A549 treated with CORT108297 at 1 μM for 4 hours (cell line): ENCODE data around the gene DPEP2NB. TPM values are rescaled to one million over a fixed set of nuclear protein-coding genes. Genes with fewer than 3 reads are reported as not detected.

Experiments
- total RNA-seq: library from RNA; stranded (reverse); fragments of 200-300 nt; extraction: Qiagen RNA extraction; gene quantifications from 5 replicates; pipeline ENCODE4 v1.2.3, GENCODE V29; 2022

Gene DPEP2NB
- not detected in 5 replicates for total RNA-seq

GRCh38 chr16:68015681-68016080, at the start of gene DPEP2NB:
Gene DPEP2NB, minus strand, starts transcription at chr16:68015911. Its CDS starts 141 bp downstream, at chr16:68015770.

GRCh38 chr16:68022728-68023537, 7.2 kb upstream of the DPEP2NB start, which contains the start of the genes DDX28 and DUS2:
Gene DDX28, minus strand, starts transcription at chr16:68023232. Its CDS starts 30 bp downstream, at chr16:68023202.
Gene DUS2, plus strand, starts transcription at chr16:68023284. Its CDS starts 14,740 bp downstream, at chr16:68038024.

GRCh38 chr16:67998779-67999688, 16.7 kb downstream of the DPEP2NB start, which contains the start of gene DPEP2:
Gene DPEP2, minus strand, starts transcription at chr16:67999484. Its CDS starts 6,272 bp downstream, at chr16:67993212.

GRCh38 chr16:67979955-67980678, 35.6 kb downstream of the DPEP2NB start, which contains the start of gene DPEP3:
Gene DPEP3, minus strand, starts transcription at chr16:67980499. Its CDS starts 119 bp downstream, at chr16:67980380.

GRCh38 chr16:67968400-67969253, 47.1 kb downstream of the DPEP2NB start, which contains the start of gene SLC12A4:
Gene SLC12A4, minus strand, starts transcription at chr16:67968637. Its CDS starts 84 bp downstream, at chr16:67968553.

Other genes with a start within 250 kb of the DPEP2NB start
- 8.3 to 10.2 TPM (median 9.6 TPM) in 5 replicates for gene RANBP10, start 209.4 kb downstream of the DPEP2NB start, total RNA-seq
- 0.40 to 0.83 TPM (median 0.61 TPM) in 5 replicates for gene TSNAXIP1, start 209.0 kb downstream of the DPEP2NB start, total RNA-seq
- 26.4 to 43.9 TPM (median 41.9 TPM) in 5 replicates for gene THAP11, start 173.6 kb downstream of the DPEP2NB start, total RNA-seq
- 226 to 250 TPM (median 240 TPM) in 5 replicates for gene NUTF2, start 169.0 kb downstream of the DPEP2NB start, total RNA-seq
- gene CENPT, start 168.2 kb downstream of the DPEP2NB start, total RNA-seq, result 25.7 to 33.9 TPM (median 29.4 TPM) in 5 replicates
- 42.6 to 67.0 TPM (median 63.9 TPM) in 5 replicates for gene EDC4, start 142.9 kb downstream of the DPEP2NB start, total RNA-seq
- gene NRN1L, start 131.0 kb downstream of the DPEP2NB start, total RNA-seq, result 0.14 to 0.32 TPM (median 0.27 TPM) in 4 of 5 replicates, not detected in the other
- 11.0 to 19.4 TPM (median 16.2 TPM) in 5 replicates for gene PSKH1, start 122.7 kb downstream of the DPEP2NB start, total RNA-seq
- 1.2 to 2.7 TPM (median 1.6 TPM) in 5 replicates for gene CTRL, start 84.0 kb downstream of the DPEP2NB start, total RNA-seq
- 36.5 to 61.0 TPM (median 54.1 TPM) in 5 replicates for gene PSMB10, start 79.1 kb downstream of the DPEP2NB start, total RNA-seq
- 6.5 to 12.5 TPM (median 11.5 TPM) in 5 replicates for gene LCAT, start 71.8 kb downstream of the DPEP2NB start, total RNA-seq
- 23.7 to 35.7 TPM (median 32.6 TPM) in 5 replicates for gene SLC12A4, start 47.3 kb downstream of the DPEP2NB start, total RNA-seq
- not detected in 5 replicates for gene DPEP3, start 35.4 kb downstream of the DPEP2NB start, total RNA-seq
- gene DPEP2, start 16.4 kb downstream of the DPEP2NB start, total RNA-seq, result not detected in 5 replicates
- 17.0 to 20.9 TPM (median 20.2 TPM) in 5 replicates for gene DDX28, start 7.3 kb upstream of the DPEP2NB start, total RNA-seq
- 16.2 to 19.8 TPM (median 17.6 TPM) in 5 replicates for gene DUS2, start 7.4 kb upstream of the DPEP2NB start, total RNA-seq
- 14.5 to 15.4 TPM (median 14.9 TPM) in 5 replicates for gene NFATC3, start 69.5 kb upstream of the DPEP2NB start, total RNA-seq
- 0.09 to 0.14 TPM (median 0.14 TPM) in 3 of 5 replicates, not detected in the others for gene ESRP2, start 220.2 kb upstream of the DPEP2NB start, total RNA-seq
- 12.2 to 16.1 TPM (median 15.3 TPM) in 5 replicates for gene PLA2G15, start 229.5 kb upstream of the DPEP2NB start, total RNA-seq
- gene SLC7A6, start 248.6 kb upstream of the DPEP2NB start, total RNA-seq, result 28.6 to 35.7 TPM (median 31.8 TPM) in 5 replicates